NCI-H2081 (cell line): ENCODE results near the gene RSBN1L.
A peak's percentile ranks its signal among the peaks of the same experiment; 100 is the strongest.

ENCODE experiments used
- DNase-seq, 2 experiments: peaks; one replicate each; lab custom pipeline; 2025; lab: John Stamatoyannopoulos, UW

Gene RSBN1L

GRCh38 chr7:77729574-77730348 lies 33.5 kb downstream of the RSBN1L start:
- DNase-seq, result no peak

- DNase-seq, result no peak
Observed at GRCh38 chr7:77731716-77732115, 35.5 kb downstream of the RSBN1L start.

- DNase-seq, result no peak
Observed at GRCh38 chr7:77734659-77735421, 38.6 kb downstream of the RSBN1L start.

- no peak for DNase-seq
Observed at GRCh38 chr7:77735457-77735856, 39.2 kb downstream of the RSBN1L start.

GRCh38 chr7:77736991-77737390 lies 40.7 kb downstream of the RSBN1L start:
- no peak for DNase-seq

- DNase-seq, result no peak
Observed at GRCh38 chr7:77738382-77738781, 42.1 kb downstream of the RSBN1L start.

GRCh38 chr7:77738871-77739270 lies 42.6 kb downstream of the RSBN1L start:
- DNase-seq, result peak in 1 of 2 experiments; percentile 14

GRCh38 chr7:77740257-77740656 lies 44.0 kb downstream of the RSBN1L start:
- DNase-seq, result no peak

GRCh38 chr7:77743518-77743917 lies 47.3 kb downstream of the RSBN1L start:
- no peak for DNase-seq

GRCh38 chr7:77745746-77746145 lies 49.5 kb downstream of the RSBN1L start:
- no peak for DNase-seq

- no peak for DNase-seq
Observed at GRCh38 chr7:77746164-77746823, 50.0 kb downstream of the RSBN1L start.

GRCh38 chr7:77746824-77747165 lies 50.5 kb downstream of the RSBN1L start:
- DNase-seq, result no peak

GRCh38 chr7:77747178-77747577 lies 50.9 kb downstream of the RSBN1L start:
- no peak for DNase-seq

- DNase-seq, result no peak
Observed at GRCh38 chr7:77747718-77748117, 51.5 kb downstream of the RSBN1L start.

GRCh38 chr7:77752016-77752415 lies 55.8 kb downstream of the RSBN1L start:
- no peak for DNase-seq

- DNase-seq, result peak in 1 of 2 experiments; percentile 79
Observed at GRCh38 chr7:77753173-77753572, 56.9 kb downstream of the RSBN1L start.

- no peak for DNase-seq
Observed at GRCh38 chr7:77757589-77757988, 61.3 kb downstream of the RSBN1L start.

- peak; percentile 60 to 62 for DNase-seq
Observed at GRCh38 chr7:77759294-77759889, 63.1 kb downstream of the RSBN1L start.

- no peak for DNase-seq
Observed at GRCh38 chr7:77760809-77761453, 64.7 kb downstream of the RSBN1L start.

- DNase-seq, result no peak
Observed at GRCh38 chr7:77765481-77765880, 69.2 kb downstream of the RSBN1L start.

- DNase-seq, result no peak
Observed at GRCh38 chr7:77765906-77766800, 69.9 kb downstream of the RSBN1L start.
